DMS153 (cell line): ENCODE data around the gene USP17L21.
"Not testable (repeated sequence)": the region's sequence is repeated elsewhere in the genome, so short reads cannot be mapped to it uniquely, and the experiment has no call there.

Source experiments
- DNase-seq: peaks from one replicate; lab custom pipeline; 2025; lab: John Stamatoyannopoulos, UW

USP17L21 gene

GRCh38 chr4:9262572-9262971, at the start of gene USP17L21:
Gene USP17L21, plus strand, starts transcription at chr4:9262872. Its CDS starts 0 bp downstream, at chr4:9262872.
- not testable (repeated sequence) for DNase-seq

GRCh38 chr4:9214701-9215100, 48.0 kb upstream of the USP17L21 start:
- not testable (repeated sequence) for DNase-seq

- not testable (repeated sequence) for DNase-seq
Measured at GRCh38 chr4:9215105-9215504, 47.6 kb upstream of the USP17L21 start, which contains the start of gene USP17L11. Gene USP17L11, plus strand, starts transcription at chr4:9215405. Its CDS starts 0 bp downstream, at chr4:9215405.

GRCh38 chr4:9219852-9220251, 42.8 kb upstream of the USP17L21 start, which contains the start of gene USP17L12:
Gene USP17L12, plus strand, starts transcription at chr4:9220152. Its CDS starts 0 bp downstream, at chr4:9220152.
- not testable (repeated sequence) for DNase-seq

GRCh38 chr4:9224596-9224995, 38.1 kb upstream of the USP17L21 start, which contains the start of gene USP17L13:
Gene USP17L13, plus strand, starts transcription at chr4:9224896. Its CDS starts 0 bp downstream, at chr4:9224896.
- DNase-seq, result not testable (repeated sequence)

- DNase-seq, result not testable (repeated sequence)
Measured at GRCh38 chr4:9230249-9230648, 32.4 kb upstream of the USP17L21 start.

- DNase-seq, result not testable (repeated sequence)
Measured at GRCh38 chr4:9234085-9234484, 28.6 kb upstream of the USP17L21 start, which contains the start of gene USP17L15. Gene USP17L15, plus strand, starts transcription at chr4:9234385. Its CDS starts 0 bp downstream, at chr4:9234385.

GRCh38 chr4:9238461-9238860, 24.2 kb upstream of the USP17L21 start:
- DNase-seq, result not testable (repeated sequence)

GRCh38 chr4:9243579-9243978, 19.1 kb upstream of the USP17L21 start, which contains the start of gene USP17L17:
Gene USP17L17, plus strand, starts transcription at chr4:9243879. Its CDS starts 0 bp downstream, at chr4:9243879.
- DNase-seq, result not testable (repeated sequence)

GRCh38 chr4:9247953-9248680, 14.6 kb upstream of the USP17L21 start, which contains the start of gene USP17L18:
Gene USP17L18, plus strand, starts transcription at chr4:9248630. Its CDS starts 0 bp downstream, at chr4:9248630.
- DNase-seq, result not testable (repeated sequence)

- DNase-seq, result not testable (repeated sequence)
Measured at GRCh38 chr4:9253078-9253477, 9.6 kb upstream of the USP17L21 start, which contains the start of gene USP17L19. Gene USP17L19, plus strand, starts transcription at chr4:9253378. Its CDS starts 0 bp downstream, at chr4:9253378.

GRCh38 chr4:9257824-9258223, 4.8 kb upstream of the USP17L21 start, which contains the start of gene USP17L20:
Gene USP17L20, plus strand, starts transcription at chr4:9258124. Its CDS starts 0 bp downstream, at chr4:9258124.
- DNase-seq, result not testable (repeated sequence)

- DNase-seq, result not testable (repeated sequence)
Measured at GRCh38 chr4:9267319-9267718, 4.6 kb downstream of the USP17L21 start, which contains the start of gene USP17L22. Gene USP17L22, plus strand, starts transcription at chr4:9267619. Its CDS starts 0 bp downstream, at chr4:9267619.

GRCh38 chr4:9271719-9272118, 9.0 kb downstream of the USP17L21 start:
- DNase-seq, result not testable (repeated sequence)
